AG09319 (cell line): Measurements from ENCODE around the gene MAPK12.

Experiments
- DNase-seq: peaks from one replicate; pipeline ENCODE4 v3.0.0-alpha.2; 2010; ENCODE audit warnings: low read depth; ENCODE audit errors: extremely low read depth
- TF ChIP-seq, protein P1 (sequence below): IDR thresholded peaks from 2 replicates; pipeline ENCODE4 v1.5.1; 2011; ENCODE audit warnings: low read depth, mild to moderate bottlenecking, inconsistent platforms, low read length, moderate library complexity

MAPK12 gene

DNA sequence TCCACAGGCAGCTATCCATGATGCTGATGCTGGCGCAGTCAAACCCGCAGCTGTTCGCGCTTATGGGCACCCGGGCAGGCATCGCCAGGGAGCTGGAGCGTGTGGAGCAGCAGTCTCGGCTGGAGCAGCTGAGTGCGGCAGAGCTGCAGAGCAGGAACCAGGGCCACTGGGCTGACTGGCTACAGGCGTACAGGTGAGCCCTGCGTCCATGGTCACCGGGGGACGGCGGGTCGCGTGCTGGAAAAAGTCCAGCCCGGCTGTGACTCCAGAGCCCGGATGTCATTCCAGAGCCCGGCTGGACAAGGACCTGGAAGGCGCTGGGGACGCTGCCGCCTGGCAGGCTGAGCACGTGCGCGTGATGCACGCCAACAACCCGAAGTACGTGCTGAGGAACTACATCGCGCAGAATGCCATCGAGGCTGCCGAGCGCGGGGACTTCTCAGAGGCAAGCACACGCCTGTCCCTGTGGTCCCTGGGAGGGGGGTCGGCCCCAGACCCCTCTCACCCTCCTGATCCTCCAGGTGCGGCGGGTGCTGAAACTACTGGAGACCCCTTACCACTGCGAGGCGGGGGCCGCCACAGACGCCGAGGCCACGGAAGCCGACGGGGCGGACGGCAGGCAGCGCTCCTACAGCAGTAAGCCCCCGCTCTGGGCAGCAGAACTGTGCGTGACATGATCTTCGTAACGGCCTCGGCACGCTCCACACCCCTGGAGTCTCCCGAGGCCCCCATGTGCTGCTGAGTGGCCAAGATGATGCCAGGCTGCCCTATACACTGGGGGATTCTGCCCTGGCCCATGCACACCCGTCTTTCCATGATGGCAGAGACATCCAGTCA, 44.6 kb downstream of the MAPK12 start:
- TF ChIP-seq, protein P1, sequence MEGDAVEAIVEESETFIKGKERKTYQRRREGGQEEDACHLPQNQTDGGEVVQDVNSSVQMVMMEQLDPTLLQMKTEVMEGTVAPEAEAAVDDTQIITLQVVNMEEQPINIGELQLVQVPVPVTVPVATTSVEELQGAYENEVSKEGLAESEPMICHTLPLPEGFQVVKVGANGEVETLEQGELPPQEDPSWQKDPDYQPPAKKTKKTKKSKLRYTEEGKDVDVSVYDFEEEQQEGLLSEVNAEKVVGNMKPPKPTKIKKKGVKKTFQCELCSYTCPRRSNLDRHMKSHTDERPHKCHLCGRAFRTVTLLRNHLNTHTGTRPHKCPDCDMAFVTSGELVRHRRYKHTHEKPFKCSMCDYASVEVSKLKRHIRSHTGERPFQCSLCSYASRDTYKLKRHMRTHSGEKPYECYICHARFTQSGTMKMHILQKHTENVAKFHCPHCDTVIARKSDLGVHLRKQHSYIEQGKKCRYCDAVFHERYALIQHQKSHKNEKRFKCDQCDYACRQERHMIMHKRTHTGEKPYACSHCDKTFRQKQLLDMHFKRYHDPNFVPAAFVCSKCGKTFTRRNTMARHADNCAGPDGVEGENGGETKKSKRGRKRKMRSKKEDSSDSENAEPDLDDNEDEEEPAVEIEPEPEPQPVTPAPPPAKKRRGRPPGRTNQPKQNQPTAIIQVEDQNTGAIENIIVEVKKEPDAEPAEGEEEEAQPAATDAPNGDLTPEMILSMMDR, result no peak

DNA sequence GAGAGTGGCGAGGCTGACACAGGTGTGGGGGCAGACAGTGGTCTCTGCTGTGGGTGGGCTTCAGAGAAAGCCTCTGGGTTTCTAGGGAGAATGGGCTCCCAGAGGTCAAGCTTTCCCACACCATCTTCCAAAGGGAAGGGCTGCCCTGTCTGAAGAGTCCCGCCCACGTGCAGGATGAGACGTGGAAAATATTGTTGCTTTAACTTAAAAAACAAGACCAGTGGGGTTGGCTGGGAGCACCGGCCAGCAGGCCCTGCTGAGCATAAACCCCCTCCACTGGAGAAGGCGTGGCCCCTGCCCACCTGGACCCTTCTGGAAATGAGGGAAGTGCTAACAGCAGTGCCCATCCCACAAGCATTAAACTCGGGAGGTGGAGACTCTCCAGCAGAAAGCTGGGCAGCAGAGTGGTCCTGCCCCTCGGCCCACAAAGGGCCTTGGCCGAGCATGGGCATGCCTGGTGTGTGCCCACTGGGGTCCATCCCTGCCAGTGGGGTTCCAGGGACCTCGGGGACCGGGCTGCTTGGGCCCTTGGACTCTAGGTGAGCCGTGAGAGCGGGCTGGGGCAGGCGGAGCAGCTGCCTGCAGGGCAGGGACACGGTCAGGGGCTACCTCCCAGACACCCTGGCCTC, 45.3 kb downstream of the MAPK12 start:
- no peak for DNase-seq
- TF ChIP-seq, protein P1, result no peak

More for the DNA sequence above, 44.6 kb downstream of the MAPK12 start:
- DNase-seq, result no peak

DNA sequence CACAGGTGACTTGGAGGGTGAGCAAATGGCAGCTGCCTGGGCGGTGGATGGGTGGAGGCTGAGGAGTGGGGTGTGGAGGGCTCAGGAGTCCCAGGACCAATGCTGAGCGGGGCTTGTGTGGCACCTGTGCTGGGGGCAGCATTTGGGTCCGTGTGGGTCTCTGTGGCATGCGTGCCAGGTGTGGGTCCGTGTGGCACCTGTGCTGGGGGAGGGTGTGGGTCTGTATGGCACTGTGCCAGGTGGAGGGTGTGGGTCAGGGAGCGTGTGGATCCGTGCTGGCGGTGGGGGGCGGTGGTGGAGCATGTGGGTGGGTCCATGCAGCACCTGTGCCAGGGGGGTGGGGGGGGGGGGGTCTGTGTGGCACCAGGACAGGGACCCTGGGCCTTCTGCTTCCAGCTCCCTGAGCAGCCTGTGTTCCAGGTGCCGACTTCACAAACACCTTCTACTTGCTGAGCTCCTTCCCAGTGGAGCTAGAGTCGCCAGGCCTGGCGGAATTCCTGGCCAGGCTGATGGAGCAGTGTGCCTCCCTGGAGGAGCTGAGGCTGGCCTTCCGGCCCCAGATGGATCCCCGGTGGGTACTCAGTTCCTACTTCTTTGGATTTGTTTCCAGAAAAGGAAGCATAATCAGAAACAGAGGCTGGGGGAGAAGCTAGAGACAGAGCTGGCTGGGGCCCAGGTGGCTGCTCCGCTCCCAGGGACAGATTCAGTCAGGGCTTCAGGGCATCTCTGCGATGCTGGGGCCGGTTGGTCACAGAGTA, 46.0 kb downstream of the MAPK12 start:
- DNase-seq, result no peak
- TF ChIP-seq, protein P1, result no peak

DNA sequence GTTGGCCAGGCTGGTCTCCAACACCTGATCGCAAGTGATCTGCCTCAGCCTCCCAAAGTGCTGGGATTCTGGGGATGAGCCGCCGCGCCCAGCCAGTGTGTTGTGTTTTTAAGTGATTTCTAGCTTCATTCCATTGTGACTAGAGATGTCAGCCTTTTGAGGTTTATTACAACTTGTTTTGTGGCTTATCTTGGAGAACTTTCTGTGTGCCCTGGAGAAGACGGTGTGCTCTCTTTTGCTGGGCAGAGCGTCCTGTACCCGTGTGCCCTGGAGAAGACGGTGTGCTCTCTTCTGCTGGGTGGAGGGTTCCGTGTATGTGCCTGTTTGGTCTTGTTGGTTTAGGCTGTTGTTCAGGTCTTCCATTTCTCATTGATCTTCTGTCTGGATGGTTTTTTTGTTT, 48.2 kb downstream of the MAPK12 start:
- TF ChIP-seq, protein P1, result no peak
- DNase-seq, result no peak

DNA sequence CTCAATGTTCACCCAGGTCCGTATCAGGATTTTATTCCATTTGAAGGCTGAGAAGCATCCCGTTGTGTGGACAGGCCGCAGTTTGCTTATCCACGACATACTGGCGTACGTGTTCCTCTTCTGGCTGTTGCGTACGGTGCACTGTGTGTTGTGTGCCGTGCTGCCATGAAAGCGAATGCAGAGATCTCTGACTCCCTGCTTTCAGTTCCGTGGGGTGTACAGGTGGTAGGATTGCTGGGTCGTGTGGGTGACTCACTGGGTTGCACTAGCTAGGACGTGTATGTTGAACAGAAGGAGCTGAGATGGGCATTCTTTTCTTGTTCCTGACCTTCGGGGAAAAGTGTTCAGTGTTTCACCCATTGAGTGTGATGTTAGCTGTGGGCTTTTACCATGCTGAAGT, 50.3 kb downstream of the MAPK12 start:
- TF ChIP-seq, protein P1, result no peak
- no peak for DNase-seq

DNA sequence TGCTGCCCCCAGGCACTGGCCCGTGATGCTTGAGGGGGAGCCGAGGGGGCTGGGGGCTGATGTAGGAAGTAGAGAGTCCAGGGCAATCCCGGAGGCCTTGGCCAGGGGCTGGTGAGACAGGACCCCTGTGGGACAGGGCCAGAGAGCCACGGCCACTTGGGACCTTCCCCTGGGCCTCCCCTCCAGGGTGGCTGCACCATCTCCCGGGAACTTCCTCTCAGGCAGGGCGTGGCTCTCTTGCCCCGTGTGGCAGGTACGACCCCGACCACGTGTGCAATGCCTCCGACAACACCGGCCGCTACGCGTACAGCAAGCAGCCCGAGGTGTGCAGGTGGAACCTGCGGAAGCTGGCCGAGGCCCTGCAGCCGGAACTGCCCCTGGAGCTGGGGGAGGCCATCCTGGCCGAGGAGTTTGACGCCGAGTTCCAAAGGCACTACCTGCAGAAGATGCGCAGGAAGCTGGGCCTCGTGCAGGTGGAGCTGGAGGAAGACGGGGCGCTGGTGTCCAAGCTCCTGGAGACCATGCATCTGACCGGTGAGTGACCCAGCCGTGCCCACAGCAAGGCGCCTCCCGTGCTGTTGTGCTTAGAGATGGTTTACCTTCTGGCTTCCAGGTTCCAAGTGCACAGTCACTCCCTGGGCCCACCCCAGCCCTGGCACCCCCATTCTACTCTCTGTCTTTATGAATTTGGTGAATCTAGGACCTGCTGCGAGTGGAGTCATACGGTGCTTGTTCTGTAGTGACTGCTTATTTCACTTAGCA, 50.9 kb downstream of the MAPK12 start:
- DNase-seq, result no peak
- TF ChIP-seq, protein P1, result no peak
